T-helper 1 cell treated with Interleukin-12 subunit alpha and Interleukin-12 subunit beta and Interleukin-4 antibody, amounts not matched to agents 30 μg/mL and 1 μg/mL, for 36 hours (primary cell): ENCODE measurements around the gene TMCC3.
"Not testable (repeated sequence)": the region's sequence is repeated elsewhere in the genome, so short reads cannot be mapped to it uniquely, and the experiment has no call there.

Experiments used
- H3K27ac Mint-ChIP-seq: one replicate; pipeline ENCODE4 v1.8.0; 2021; ENCODE audit warnings: mild to moderate bottlenecking, mixed read lengths
- H3K27me3 Mint-ChIP-seq: one replicate; pipeline ENCODE4 v1.8.0; 2021; ENCODE audit warnings: low read depth, mixed read lengths
- H3K36me3 Mint-ChIP-seq: one replicate; pipeline ENCODE4 v1.8.0; 2021; ENCODE audit warnings: low read depth, mixed read lengths
- H3K4me1 Mint-ChIP-seq: one replicate; pipeline ENCODE4 v1.8.0; 2021; ENCODE audit warnings: low read depth, mixed read lengths
- H3K4me3 Mint-ChIP-seq: one replicate; pipeline ENCODE4 v1.8.0; 2021; ENCODE audit warnings: mild to moderate bottlenecking, moderate library complexity, mixed read lengths
- H3K9me3 Mint-ChIP-seq: one replicate; pipeline ENCODE4 v1.8.0; 2021; ENCODE audit warnings: mixed read lengths

Gene TMCC3

DNA sequence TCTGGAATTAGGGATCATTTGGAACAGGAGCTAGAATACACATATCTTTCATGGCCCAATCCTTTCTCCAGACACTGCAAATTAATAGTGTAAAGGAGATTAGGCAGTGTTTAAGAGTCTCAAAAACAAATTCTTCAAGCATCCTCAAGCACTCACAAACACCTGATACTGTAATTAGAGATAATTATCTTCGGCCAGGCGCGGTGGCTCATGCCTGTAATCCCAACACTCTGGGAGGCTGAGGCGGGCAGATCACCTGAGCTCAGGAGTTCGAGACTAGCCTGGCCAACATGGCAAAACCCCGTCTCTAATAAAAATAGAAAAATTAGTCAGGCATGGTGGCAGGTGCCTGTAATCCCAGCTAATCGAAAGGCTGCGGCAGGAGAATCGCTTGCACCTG, 57.6 kb downstream of the TMCC3 start:
- H3K27me3 Mint-ChIP-seq, H3K4me1 Mint-ChIP-seq, H3K9me3 Mint-ChIP-seq, H3K36me3 Mint-ChIP-seq, H3K27ac Mint-ChIP-seq, H3K4me3 Mint-ChIP-seq: not testable (repeated sequence)

DNA sequence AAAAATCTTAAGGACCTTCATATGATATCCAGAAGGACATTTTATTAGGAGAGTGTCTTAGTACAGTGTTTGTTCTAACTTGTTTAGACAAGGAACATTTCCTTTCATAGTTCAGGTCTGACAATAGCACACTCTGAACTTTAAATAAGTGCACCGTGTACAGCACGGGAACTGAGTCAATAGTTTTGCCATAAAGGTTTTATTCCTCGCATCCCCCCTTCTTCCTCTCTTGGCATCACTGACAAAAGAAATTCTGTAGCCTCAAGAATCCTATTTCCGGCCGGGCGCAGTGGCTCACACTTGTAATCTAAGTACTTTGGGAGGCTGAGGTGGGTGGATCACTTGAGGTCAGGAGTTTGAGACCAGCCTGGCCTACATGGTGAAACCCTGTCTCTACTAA, 58.3 kb downstream of the TMCC3 start:
- no peak overlapping the region for H3K27ac Mint-ChIP-seq
- H3K4me3 Mint-ChIP-seq, result no peak overlapping the region
- H3K36me3 Mint-ChIP-seq, result no peaks in the 10 kb centered on the region
- no peaks in the 10 kb centered on the region for H3K9me3 Mint-ChIP-seq
- no peaks in the 10 kb centered on the region for H3K4me1 Mint-ChIP-seq
- peaks cover 4% of the 10 kb centered on the region for H3K27me3 Mint-ChIP-seq

DNA sequence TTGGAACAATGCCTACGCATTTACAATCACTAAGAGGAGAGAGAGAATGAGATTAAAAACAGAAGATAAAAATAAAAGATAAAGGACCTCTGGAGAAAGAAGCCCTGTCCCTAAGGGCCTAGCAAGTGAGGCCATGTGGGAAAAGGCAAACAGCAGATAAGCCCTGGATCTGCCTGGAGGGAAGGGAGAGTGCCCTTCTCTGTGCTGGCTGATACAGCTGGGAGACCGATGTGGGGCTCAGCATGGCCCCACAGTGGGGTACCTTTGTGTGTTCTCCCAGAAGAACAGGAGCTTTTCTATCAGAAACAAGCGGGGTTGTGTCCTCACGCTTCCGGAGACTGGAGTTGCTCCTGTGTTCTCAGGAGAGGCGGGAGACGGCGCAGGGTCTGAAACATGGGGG, 59.9 kb downstream of the TMCC3 start:
- Mint-ChIP-seq H3K27ac (no peak overlapping the region), H3K27me3 (peaks cover 7% of the 10 kb centered on the region), H3K4me3 (no peak overlapping the region), H3K9me3 (no peaks in the 10 kb centered on the region), H3K36me3 (no peaks in the 10 kb centered on the region), H3K4me1 (no peaks in the 10 kb centered on the region)

- no peak overlapping the region for H3K27ac Mint-ChIP-seq
Observed at GRCh38 chr12:94589591-94590001, 60.8 kb downstream of the TMCC3 start.

GRCh38 chr12:94588346-94588745, 62.0 kb downstream of the TMCC3 start:
- Mint-ChIP-seq H3K4me1 (no peaks in the 10 kb centered on the region), H3K36me3 (no peaks in the 10 kb centered on the region), H3K27me3 (peaks cover 7% of the 10 kb centered on the region), H3K27ac (no peak overlapping the region), H3K4me3 (no peak overlapping the region), H3K9me3 (no peaks in the 10 kb centered on the region)

More at GRCh38 chr12:94589591-94590001, 60.8 kb downstream of the TMCC3 start:
- no peaks in the 10 kb centered on the region for H3K36me3 Mint-ChIP-seq
- H3K4me3 Mint-ChIP-seq, result no peak overlapping the region
- H3K4me1 Mint-ChIP-seq, result no peaks in the 10 kb centered on the region
- no peaks in the 10 kb centered on the region for H3K9me3 Mint-ChIP-seq
- peaks cover 7% of the 10 kb centered on the region for H3K27me3 Mint-ChIP-seq

GRCh38 chr12:94587266-94588241, 62.8 kb downstream of the TMCC3 start:
- no peaks in the 10 kb centered on the region for H3K36me3 Mint-ChIP-seq
- H3K4me3 Mint-ChIP-seq, result no peak overlapping the region
- H3K4me1 Mint-ChIP-seq, result no peaks in the 10 kb centered on the region
- peaks cover 7% of the 10 kb centered on the region for H3K27me3 Mint-ChIP-seq
- no peak overlapping the region for H3K27ac Mint-ChIP-seq
- no peaks in the 10 kb centered on the region for H3K9me3 Mint-ChIP-seq

DNA sequence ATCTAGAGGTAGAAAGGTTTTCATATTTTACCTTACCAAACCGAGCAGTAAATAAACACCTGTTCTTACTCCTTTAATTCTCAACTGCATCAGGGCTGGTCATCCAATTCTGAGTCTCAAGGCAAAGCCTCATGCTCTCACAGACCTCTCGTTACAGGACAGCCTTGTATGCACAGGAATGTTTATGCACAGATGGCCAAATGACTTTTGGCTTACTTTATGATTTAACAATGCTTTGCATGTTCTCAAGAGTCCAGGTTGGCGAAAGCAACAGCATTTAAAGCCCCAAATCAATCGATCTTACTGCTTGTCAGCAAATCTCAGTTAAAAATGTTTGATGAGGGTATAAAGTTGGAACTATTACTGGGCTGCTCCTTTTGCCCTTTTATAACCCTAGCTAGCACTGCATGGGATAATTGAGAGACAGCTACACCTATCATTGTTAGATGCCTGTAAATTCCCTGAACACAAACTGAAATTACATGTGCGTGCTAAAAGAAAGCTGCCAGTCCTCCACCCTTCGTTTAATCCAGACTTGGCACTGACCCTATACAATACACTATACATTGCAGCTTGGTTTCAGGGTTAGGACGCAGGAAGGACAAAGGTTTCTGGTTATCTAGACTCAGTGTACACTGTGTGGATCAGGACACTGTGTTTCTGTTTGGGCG, 63.6 kb downstream of the TMCC3 start:
- Mint-ChIP-seq H3K36me3 (no peaks in the 10 kb centered on the region), H3K27ac (no peak overlapping the region), H3K4me3 (no peak overlapping the region), H3K27me3 (peaks cover 7% of the 10 kb centered on the region), H3K9me3 (no peaks in the 10 kb centered on the region), H3K4me1 (no peaks in the 10 kb centered on the region)

DNA sequence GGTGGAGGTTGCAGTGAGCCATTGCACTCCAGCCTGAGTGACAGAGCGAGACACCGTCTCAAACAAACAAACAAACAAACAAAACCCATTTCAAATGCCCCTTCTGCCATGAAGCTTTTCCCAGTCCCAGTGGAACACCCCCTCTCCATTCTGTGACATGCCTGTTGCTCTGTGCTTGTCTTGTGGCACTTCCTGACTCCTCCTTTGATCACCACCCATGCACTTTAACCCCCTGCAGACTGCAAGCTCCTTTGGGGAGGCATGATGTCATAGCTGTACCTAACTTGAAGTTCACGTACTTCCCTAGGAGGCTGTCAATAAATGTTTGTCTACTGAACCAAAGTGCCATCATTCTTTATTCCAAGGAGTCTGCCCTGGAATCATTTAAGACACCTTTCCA, 64.7 kb downstream of the TMCC3 start:
- H3K4me3 Mint-ChIP-seq, result no peak overlapping the region
- H3K27ac Mint-ChIP-seq, result no peak overlapping the region
- no peaks in the 10 kb centered on the region for H3K4me1 Mint-ChIP-seq
- no peaks in the 10 kb centered on the region for H3K9me3 Mint-ChIP-seq
- H3K36me3 Mint-ChIP-seq, result no peaks in the 10 kb centered on the region
- H3K27me3 Mint-ChIP-seq, result peaks cover 4% of the 10 kb centered on the region

DNA sequence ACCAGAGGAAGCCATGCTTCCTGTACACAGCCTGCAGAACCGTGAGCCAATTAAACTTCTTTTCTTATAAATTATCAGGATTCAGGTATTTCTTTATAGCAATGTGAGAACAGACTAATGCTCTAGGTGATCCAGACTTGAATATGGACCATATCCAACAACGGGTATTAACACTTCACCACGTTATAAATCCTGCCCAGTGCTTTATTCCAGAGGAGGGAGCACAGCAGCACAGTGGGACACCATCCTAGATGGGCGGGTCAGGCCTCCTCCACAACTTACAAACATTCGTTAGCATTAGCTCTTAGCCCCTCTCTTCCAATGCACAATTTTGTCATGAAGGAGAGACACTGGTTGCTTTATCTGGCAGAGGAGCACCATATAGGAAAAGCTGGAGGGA, 66.0 kb downstream of the TMCC3 start:
- Mint-ChIP-seq H3K36me3 (no peaks in the 10 kb centered on the region), H3K4me3 (no peak overlapping the region), H3K27ac (no peak overlapping the region), H3K27me3 (peaks cover 4% of the 10 kb centered on the region), H3K9me3 (no peaks in the 10 kb centered on the region), H3K4me1 (no peaks in the 10 kb centered on the region)

GRCh38 chr12:94582591-94582990, 67.8 kb downstream of the TMCC3 start:
- H3K4me3 Mint-ChIP-seq, result no peak overlapping the region
- no peaks in the 10 kb centered on the region for H3K9me3 Mint-ChIP-seq
- no peak overlapping the region for H3K27ac Mint-ChIP-seq

DNA sequence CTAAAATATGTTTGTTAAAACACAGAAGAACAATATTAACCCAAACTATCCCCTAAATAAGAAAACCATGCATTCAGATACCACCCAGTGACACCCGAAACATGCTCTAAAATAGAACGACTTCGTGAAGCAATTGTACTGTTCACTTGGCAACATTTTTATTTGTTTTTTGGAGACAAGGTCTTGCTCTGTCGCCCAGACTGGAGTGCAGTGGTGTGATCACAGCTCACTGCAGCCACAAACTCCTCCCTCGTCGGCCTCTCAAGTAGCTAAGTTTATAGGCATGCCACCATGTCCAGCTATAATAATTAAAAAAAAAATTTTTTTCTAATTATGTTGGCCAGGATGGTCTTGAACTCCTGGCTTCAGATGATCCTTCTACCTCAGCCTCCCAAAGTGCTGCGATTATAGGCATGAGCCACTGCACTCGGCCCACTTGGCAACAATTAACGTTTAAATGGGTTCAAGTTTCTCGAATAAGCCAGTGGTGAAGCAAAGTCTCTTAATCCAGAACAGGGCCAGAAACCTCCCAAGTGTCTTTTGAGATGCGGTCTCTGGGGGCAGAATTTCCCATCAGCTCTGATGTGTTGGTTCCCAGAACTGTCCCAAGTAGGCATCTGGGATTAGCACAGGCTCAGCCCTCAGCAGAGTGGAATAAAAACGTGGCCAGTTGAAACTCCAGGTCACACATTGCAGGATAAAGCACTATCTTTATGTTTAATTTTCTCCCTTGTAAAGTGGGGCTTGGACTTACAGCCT, 74.5 kb downstream of the TMCC3 start:
- Mint-ChIP-seq H3K9me3 (no peaks in the 10 kb centered on the region), H3K4me1 (no peaks in the 10 kb centered on the region), H3K27ac (no peak overlapping the region), H3K27me3 (no peaks in the 10 kb centered on the region), H3K36me3 (no peaks in the 10 kb centered on the region), H3K4me3 (no peak overlapping the region)

More at GRCh38 chr12:94582591-94582990, 67.8 kb downstream of the TMCC3 start:
- no peaks in the 10 kb centered on the region for H3K4me1 Mint-ChIP-seq
- H3K27me3 Mint-ChIP-seq, result peaks cover 4% of the 10 kb centered on the region
- H3K36me3 Mint-ChIP-seq, result no peaks in the 10 kb centered on the region

- H3K4me1 Mint-ChIP-seq, result no peaks in the 10 kb centered on the region
- H3K27ac Mint-ChIP-seq, result no peak overlapping the region
Observed at GRCh38 chr12:94575024-94575423, 75.3 kb downstream of the TMCC3 start.

GRCh38 chr12:94571556-94571955, 78.8 kb downstream of the TMCC3 start:
- Mint-ChIP-seq H3K9me3 (no peaks in the 10 kb centered on the region), H3K36me3 (no peaks in the 10 kb centered on the region), H3K27me3 (peaks cover 5% of the 10 kb centered on the region), H3K4me1 (no peaks in the 10 kb centered on the region), H3K4me3 (no peak overlapping the region), H3K27ac (no peak overlapping the region)

More at GRCh38 chr12:94575024-94575423, 75.3 kb downstream of the TMCC3 start:
- Mint-ChIP-seq H3K4me3 (no peak overlapping the region), H3K9me3 (no peaks in the 10 kb centered on the region), H3K36me3 (no peaks in the 10 kb centered on the region), H3K27me3 (no peaks in the 10 kb centered on the region)

DNA sequence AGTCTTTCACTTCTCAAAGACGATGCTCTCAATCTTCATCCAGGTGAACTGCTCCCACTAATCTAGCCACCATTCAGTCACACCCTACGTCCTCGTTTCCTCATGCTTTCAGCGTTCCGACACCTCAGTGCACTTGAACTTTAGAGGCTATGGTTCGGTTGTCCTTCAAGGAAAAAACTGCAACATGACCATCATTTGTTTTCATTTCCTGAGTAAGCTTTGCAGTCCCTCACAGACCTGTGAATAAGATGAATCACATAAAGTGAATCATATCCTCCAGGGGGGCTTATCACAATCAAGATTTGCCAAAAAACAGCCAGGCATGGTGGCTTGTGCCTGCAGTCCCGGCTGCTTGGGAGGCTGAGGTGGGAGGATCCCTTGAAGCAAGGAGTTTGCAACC, 80.2 kb downstream of the TMCC3 start:
- Mint-ChIP-seq H3K27ac (no peak overlapping the region), H3K4me3 (no peak overlapping the region), H3K27me3 (peaks cover 8% of the 10 kb centered on the region), H3K9me3 (no peaks in the 10 kb centered on the region), H3K4me1 (no peaks in the 10 kb centered on the region), H3K36me3 (no peaks in the 10 kb centered on the region)
